PC-9 (cell line): ENCODE results near the gene CEP126. TPM values are rescaled to one million over a fixed set of nuclear protein-coding genes. Genes with fewer than 3 reads are reported as not detected.

ENCODE experiments used
- BruUV-seq: library from RNA; stranded (reverse); fragments of 400-500 nt; replicated peaks from 2 replicates; lab custom pipeline; 2021; lab: Mats Ljungman, UMichigan
- CTCF ChIA-PET: fragments of 300-600 bp; sonication (Branson Sonifier 250); formaldehyde crosslinking; loops from one replicate; lab custom pipeline; 2022; ENCODE audit warnings: antibody characterized with exemption; lab: Charles Lee
- POLR2A ChIA-PET: fragments of 300-600 bp; sonication (Branson Sonifier 250); formaldehyde crosslinking; loops from one replicate; lab custom pipeline; 2022; ENCODE audit warnings: antibody characterized with exemption; ENCODE audit not compliant: unreplicated experiment; lab: Charles Lee
- DNase-seq, 2 experiments: peaks; one replicate each; pipeline versions ENCODE4 v3.0.0 to v3.0.0-alpha.2; 2015 to 2022; ENCODE audit warnings: mixed read lengths in 1 of 2
- H2AFZ ChIP-seq: fragments of 200-600 bp; sonication (generic); 2 replicates; pipeline ENCODE4 v1.8.1; 2017; ENCODE audit warnings: antibody characterized with exemption
- H3F3A ChIP-seq: fragments of 200-600 bp; sonication (generic); 2 replicates; pipeline ENCODE4 v1.8.1; 2017; ENCODE audit warnings: antibody characterized with exemption, mild to moderate bottlenecking, low read depth; ENCODE audit not compliant: insufficient read depth
- H3K27ac ChIP-seq: fragments of 200-600 bp; sonication (generic); 2 replicates; pipeline ENCODE4 v1.6.1; 2016; ENCODE audit warnings: mixed run types
- H3K27me3 ChIP-seq: fragments of 200-600 bp; sonication (generic); 2 replicates; pipeline ENCODE4 v1.6.1; 2016; ENCODE audit warnings: low read depth, mixed run types; ENCODE audit not compliant: insufficient read depth
- H3K36me3 ChIP-seq: fragments of 200-600 bp; sonication (generic); 2 replicates; pipeline ENCODE4 v1.6.1; 2016; ENCODE audit warnings: low read depth, mixed run types
- H3K4me1 ChIP-seq: fragments of 200-600 bp; sonication (generic); replicated peaks from 2 replicates; pipeline ENCODE4 v1.6.1; 2016; ENCODE audit warnings: mixed run types; ENCODE audit not compliant: insufficient read depth
- H3K4me2 ChIP-seq: fragments of 200-600 bp; sonication (generic); 2 replicates; pipeline ENCODE4 v1.6.1; 2017; ENCODE audit warnings: mixed run types
- H3K4me3 ChIP-seq: fragments of 200-600 bp; sonication (generic); 2 replicates; pipeline ENCODE4 v1.6.1; 2016; ENCODE audit warnings: mixed run types
- H3K79me2 ChIP-seq: fragments of 200-600 bp; sonication (generic); 2 replicates; pipeline ENCODE4 v1.6.1; 2017; ENCODE audit warnings: low read depth, mixed run types
- H3K9me2 ChIP-seq: fragments of 200-600 bp; sonication (generic); 2 replicates; pipeline ENCODE4 v1.8.1; 2017; ENCODE audit warnings: mild to moderate bottlenecking; ENCODE audit not compliant: insufficient read depth
- H3K9me3 ChIP-seq: fragments of 200-600 bp; sonication (generic); 2 replicates; pipeline ENCODE4 v1.8.1; 2016; ENCODE audit warnings: low read depth; ENCODE audit not compliant: insufficient read depth
- H4K20me1 ChIP-seq: fragments of 200-600 bp; sonication (generic); 2 replicates; pipeline ENCODE4 v1.8.1; 2017; ENCODE audit not compliant: insufficient read depth
- CTCF ChIP-seq: fragments of 200-600 bp; sonication (generic); conservative IDR thresholded peaks from 2 replicates; pipeline ENCODE4 v1.6.1; 2017; ENCODE audit warnings: mixed run types, antibody characterized with exemption, mild to moderate bottlenecking, moderate library complexity
- EZH2 ChIP-seq: fragments of 200-600 bp; sonication (generic); IDR thresholded peaks from 2 replicates; pipeline ENCODE4 v1.8.0; 2017; ENCODE audit warnings: antibody characterized with exemption, low read depth
- intact Hi-C: fragments of 100-400 bp; cut with micrococcal nuclease; formaldehyde crosslinking; loops from one replicate; pipeline ENCODE4 v1.10.0; 2022; ENCODE audit not compliant: unreplicated experiment
- total RNA-seq: library from RNA; stranded (reverse); gene quantifications from 2 replicates; pipeline ENCODE4 v1.2.3, GENCODE V29; 2021

Gene CEP126
- total RNA-seq, 1 experiment from 2014 or later = 6.0 TPM

- no peaks in the 10 kb centered on the region for H3K27me3 ChIP-seq
- peak in 1 of 2 experiments; percentile 90 for DNase-seq
- H3K9me2 ChIP-seq = no peaks in the 10 kb centered on the region
- TF ChIP-seq EZH2 = no peak
- no peak for TF ChIP-seq CTCF
- peaks cover 58% of the 10 kb centered on the region for H3F3A ChIP-seq
- H3K9me3 ChIP-seq = peaks cover 5% of the 10 kb centered on the region; the same call in 1 of the 2 replicates
- ChIA-PET CTCF (interaction anchor here (0.5 to 1.6 kb wide), 10 partner anchors 34 to 315 kb away, joined by 3 to 20 read pairs (median 5); partner anchors contain the start of gene CEP126), POLR2A (interaction anchor here (0.6 kb wide), 1 partner anchor 10 kb away, joined by 3 read pairs; no protein-coding TSS in a partner anchor)
- H3K79me2 ChIP-seq = no peaks in the 10 kb centered on the region
- peak overlapping the region; percentile 59 for H3K4me2 ChIP-seq
- H2AFZ ChIP-seq = peak overlapping the region; percentile 4; the same call in 1 of the 2 replicates
- H3K4me3 ChIP-seq = peak overlapping the region; percentile 6; the same call in 1 of the 2 replicates
- H3K36me3 ChIP-seq = no peaks in the 10 kb centered on the region
- intact Hi-C loops = loop anchor here (1.0 to 10.0 kb wide), 5 partner anchors 90 to 552 kb away; partner anchors contain the start of genes ANGPTL5 and CEP126
- BruUV-seq = no TSS peak
- peaks cover 60% of the 10 kb centered on the region for H3K4me1 ChIP-seq
- no peaks in the 10 kb centered on the region for H4K20me1 ChIP-seq
- peak overlapping the region; percentile 90 for H3K27ac ChIP-seq
These were observed 92.2 kb downstream of the CEP126 start for GRCh38 chr11:102006835-102007566.

- peak; percentile 88 for TF ChIP-seq CTCF
- no peak for TF ChIP-seq EZH2
- Histone ChIP-seq H3F3A (peaks cover 58% of the 10 kb centered on the region), H3K4me2 (peak overlapping the region; percentile 59), H3K79me2 (no peaks in the 10 kb centered on the region), H2AFZ (no peak overlapping the region), H3K4me1 (peaks cover 68% of the 10 kb centered on the region), H3K4me3 (0 out of 2 replicates have a peak overlapping the region, but pooled peaks have one; percentile 6), H3K27ac (peak overlapping the region; percentile 90), H4K20me1 (no peaks in the 10 kb centered on the region), H3K36me3 (no peaks in the 10 kb centered on the region), H3K9me3 (peaks cover 5% of the 10 kb centered on the region; the same call in 1 of the 2 replicates), H3K27me3 (no peaks in the 10 kb centered on the region), H3K9me2 (no peaks in the 10 kb centered on the region)
- CTCF ChIA-PET = interaction anchor here (0.5 to 1.6 kb wide), 11 partner anchors 8 to 314 kb away, joined by 3 to 20 read pairs (median 5); partner anchors contain the start of gene CEP126
- intact Hi-C loops = loop anchor here (1.0 to 10.0 kb wide), 5 partner anchors 91 to 553 kb away; partner anchors contain the start of genes ANGPTL5 and CEP126
- BruUV-seq = no TSS peak
- POLR2A ChIA-PET = interaction anchor here (0.6 kb wide), 1 partner anchor 9 kb away, joined by 3 read pairs; no protein-coding TSS in a partner anchor
- DNase-seq = peak; percentile 46 to 99
These were observed 93.0 kb downstream of the CEP126 start for GRCh38 chr11:102007567-102008437.
